Measurements from ENCODE around the gene C17orf50. TPM values are rescaled to one million over a fixed set of nuclear protein-coding genes. Genes with fewer than 3 reads are reported as not detected.

C17orf50 gene
- total RNA-seq, 4 donors from 2014 or later: not detected

DNA sequence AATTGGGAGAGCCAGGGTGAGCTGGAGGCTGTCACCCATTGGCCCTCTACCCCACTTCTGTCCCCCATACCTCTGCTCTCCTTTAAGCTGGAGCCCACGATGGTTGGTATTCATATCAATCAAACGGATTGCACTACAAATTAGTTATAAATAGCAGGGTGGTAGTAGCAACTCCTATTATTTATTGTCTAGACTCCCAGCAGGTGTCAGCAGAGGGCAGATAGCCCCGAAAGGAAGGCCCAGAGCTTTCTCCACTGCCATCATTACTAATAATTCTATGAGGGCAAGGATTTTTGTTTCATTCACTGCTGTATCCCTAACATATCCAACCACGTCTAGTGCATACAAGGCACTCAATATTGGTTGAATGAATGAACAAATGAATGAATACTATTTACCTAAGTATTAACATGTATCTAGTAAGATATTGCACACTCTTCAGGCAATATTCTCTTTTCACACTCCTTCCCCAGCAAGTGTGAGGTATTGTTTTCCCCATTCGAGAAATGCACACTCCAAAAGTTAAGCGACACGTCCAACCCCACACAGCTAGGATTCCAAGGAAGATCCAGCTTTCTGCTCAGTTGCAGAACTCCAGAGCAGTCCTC lies 6.3 kb downstream of the C17orf50 start:
- intact Hi-C loops (cut with DNase I; ENCODE audit: low total_unique reads) (no loop called here), in situ Hi-C loops (cut with MboI; ENCODE audit: low sequenced_read_pairs in 4 of 4) (loop anchor here in 2 of 4 donors (5.0 kb wide), 2 partner anchors 35 to 40 kb away; partner anchors contain the start of gene TAF15 (in 1 of the 2))
- Histone ChIP-seq H3K27me3 (no peaks in the 10 kb centered on the region), H3K9me3 (no peaks in the 10 kb centered on the region), H3K4me3 (no peak overlapping the region), H3K4me1 (peaks cover 5 to 11% of the 10 kb centered on the region in 2 donors), H3K36me3 (no peaks in the 10 kb centered on the region), H3K27ac (no peak overlapping the region)
- ATAC-seq: no peak
- no peak for DNase-seq
- no peak for TF ChIP-seq POLR2A (IDR thresholded peaks at IDR 0.05)
- TF ChIP-seq, protein P1, sequence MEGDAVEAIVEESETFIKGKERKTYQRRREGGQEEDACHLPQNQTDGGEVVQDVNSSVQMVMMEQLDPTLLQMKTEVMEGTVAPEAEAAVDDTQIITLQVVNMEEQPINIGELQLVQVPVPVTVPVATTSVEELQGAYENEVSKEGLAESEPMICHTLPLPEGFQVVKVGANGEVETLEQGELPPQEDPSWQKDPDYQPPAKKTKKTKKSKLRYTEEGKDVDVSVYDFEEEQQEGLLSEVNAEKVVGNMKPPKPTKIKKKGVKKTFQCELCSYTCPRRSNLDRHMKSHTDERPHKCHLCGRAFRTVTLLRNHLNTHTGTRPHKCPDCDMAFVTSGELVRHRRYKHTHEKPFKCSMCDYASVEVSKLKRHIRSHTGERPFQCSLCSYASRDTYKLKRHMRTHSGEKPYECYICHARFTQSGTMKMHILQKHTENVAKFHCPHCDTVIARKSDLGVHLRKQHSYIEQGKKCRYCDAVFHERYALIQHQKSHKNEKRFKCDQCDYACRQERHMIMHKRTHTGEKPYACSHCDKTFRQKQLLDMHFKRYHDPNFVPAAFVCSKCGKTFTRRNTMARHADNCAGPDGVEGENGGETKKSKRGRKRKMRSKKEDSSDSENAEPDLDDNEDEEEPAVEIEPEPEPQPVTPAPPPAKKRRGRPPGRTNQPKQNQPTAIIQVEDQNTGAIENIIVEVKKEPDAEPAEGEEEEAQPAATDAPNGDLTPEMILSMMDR (IDR thresholded peaks at IDR 0.05 in 4 of 5, conservative IDR thresholded peaks at IDR 0.05 in 1 of 5): peak in 3 of 5 experiments; percentile 23 to 43 (median 32)

DNA sequence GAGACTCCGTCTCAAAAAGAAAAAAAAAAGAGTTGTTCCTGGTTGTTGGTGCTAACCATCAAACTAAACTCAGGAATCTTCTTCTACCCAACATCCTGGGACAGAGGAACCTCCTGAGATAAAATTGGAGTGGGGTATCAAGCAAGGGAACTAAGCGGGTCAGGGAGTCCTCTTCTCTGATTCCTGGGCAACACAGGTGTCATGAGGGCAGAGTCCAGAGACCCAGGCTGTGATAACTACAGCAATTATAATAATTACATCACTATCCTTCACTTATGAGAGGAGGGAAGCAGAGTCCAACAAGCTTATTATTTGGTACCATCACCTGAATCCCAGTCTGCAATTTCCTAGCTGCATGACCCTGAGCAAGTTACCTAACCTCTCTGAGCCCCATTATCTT lies 8.1 kb downstream of the C17orf50 start:
- Histone ChIP-seq H3K4me3 (no peak overlapping the region), H3K36me3 (no peaks in the 10 kb centered on the region), H3K4me1 (peaks cover 5 to 10% of the 10 kb centered on the region in 2 donors), H3K27ac (no peak overlapping the region), H3K9me3 (no peaks in the 10 kb centered on the region), H3K27me3 (no peaks in the 10 kb centered on the region)
- ATAC-seq (no peak), DNase-seq (no peak)
- intact Hi-C loops (cut with DNase I; ENCODE audit: low total_unique reads): no loop called here
- in situ Hi-C loops (cut with MboI; ENCODE audit: low sequenced_read_pairs in 4 of 4): loop anchor here in 2 of 4 donors (5.0 kb wide), 2 partner anchors 34 to 39 kb away; partner anchors contain the start of gene TAF15 (in 1 of the 2)
- TF ChIP-seq POLR2A (IDR thresholded peaks at IDR 0.05): no peak

DNA sequence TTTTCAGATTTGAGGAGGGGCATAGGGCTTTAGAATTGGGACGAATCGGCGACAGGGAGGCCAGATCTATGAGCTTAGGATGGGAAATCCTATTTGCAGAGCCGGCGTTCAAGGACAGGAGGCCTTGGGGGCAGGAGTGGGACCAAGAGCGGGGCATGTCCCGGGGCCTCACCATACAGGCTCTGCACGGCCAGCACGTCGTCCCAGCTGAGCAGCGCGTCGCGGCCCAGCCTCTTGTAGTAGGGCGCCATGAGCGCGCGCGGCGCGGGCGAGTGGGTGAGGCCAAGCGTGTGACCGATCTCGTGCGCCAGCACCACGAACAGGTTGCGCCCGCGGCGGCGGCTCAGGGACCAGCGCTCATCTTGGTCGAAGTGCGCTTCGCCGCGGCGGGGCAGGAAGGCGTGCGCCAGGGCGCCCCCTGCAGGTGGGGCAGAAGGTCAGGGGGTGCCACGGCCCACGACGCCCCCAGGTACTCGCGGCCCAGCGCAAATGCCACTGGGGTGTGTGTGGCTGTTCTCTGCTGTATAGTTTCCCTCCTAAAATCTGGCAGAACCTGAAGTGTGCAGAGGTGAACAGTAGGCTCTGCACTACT lies 9.3 kb downstream of the C17orf50 start:
- Histone ChIP-seq H3K4me3 (no peak overlapping the region), H3K36me3 (no peaks in the 10 kb centered on the region), H3K27ac (no peak overlapping the region), H3K4me1 (no peaks in the 10 kb centered on the region), H3K9me3 (no peaks in the 10 kb centered on the region), H3K27me3 (no peaks in the 10 kb centered on the region)
- DNase-seq (no peak), ATAC-seq (no peak)
- TF ChIP-seq, protein P1 (IDR thresholded peaks at IDR 0.05 in 4 of 5, conservative IDR thresholded peaks at IDR 0.05 in 1 of 5): no peak
- TF ChIP-seq POLR2A (IDR thresholded peaks at IDR 0.05): no peak
- intact Hi-C loops (cut with DNase I; ENCODE audit: low total_unique reads) (no loop called here), in situ Hi-C loops (cut with MboI; ENCODE audit: low sequenced_read_pairs in 4 of 4) (loop anchor here in 2 of 4 donors (5.0 kb wide), 2 partner anchors 32 to 37 kb away; partner anchors contain the start of gene TAF15 (in 1 of the 2))

DNA sequence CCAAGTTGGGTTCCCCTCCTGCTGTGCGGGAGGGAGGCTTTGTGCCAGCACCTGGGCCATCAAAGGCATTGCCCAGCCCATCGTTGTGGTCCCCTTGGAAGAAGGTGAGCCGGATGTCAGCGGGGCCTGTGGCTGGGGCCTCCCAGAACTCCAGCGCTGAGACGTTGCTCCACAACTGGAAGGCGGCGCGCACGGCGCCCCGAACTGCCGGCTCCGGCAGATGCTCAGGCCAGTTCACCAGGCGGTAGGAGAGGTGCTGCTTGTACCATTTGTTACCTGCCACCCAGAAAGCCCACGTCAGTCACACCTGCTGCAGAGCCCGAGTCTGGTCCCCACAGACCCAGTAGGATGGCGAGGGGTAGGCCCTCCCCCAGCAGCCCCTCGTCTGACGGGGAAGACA lies 12.4 kb downstream of the C17orf50 start:
- Histone ChIP-seq H3K27me3 (no peaks in the 10 kb centered on the region), H3K36me3 (no peaks in the 10 kb centered on the region), H3K9me3 (no peaks in the 10 kb centered on the region), H3K4me3 (no peak overlapping the region), H3K4me1 (no peaks in the 10 kb centered on the region), H3K27ac (no peak overlapping the region)
- ATAC-seq: no peak
- no peak for DNase-seq
- TF ChIP-seq, protein P1 (IDR thresholded peaks at IDR 0.05 in 4 of 5, conservative IDR thresholded peaks at IDR 0.05 in 1 of 5): no peak
- TF ChIP-seq POLR2A (IDR thresholded peaks at IDR 0.05): no peak
- intact Hi-C loops (cut with DNase I; ENCODE audit: low total_unique reads): no loop called here
- in situ Hi-C loops (cut with MboI; ENCODE audit: low sequenced_read_pairs in 4 of 4): no loop called here

DNA sequence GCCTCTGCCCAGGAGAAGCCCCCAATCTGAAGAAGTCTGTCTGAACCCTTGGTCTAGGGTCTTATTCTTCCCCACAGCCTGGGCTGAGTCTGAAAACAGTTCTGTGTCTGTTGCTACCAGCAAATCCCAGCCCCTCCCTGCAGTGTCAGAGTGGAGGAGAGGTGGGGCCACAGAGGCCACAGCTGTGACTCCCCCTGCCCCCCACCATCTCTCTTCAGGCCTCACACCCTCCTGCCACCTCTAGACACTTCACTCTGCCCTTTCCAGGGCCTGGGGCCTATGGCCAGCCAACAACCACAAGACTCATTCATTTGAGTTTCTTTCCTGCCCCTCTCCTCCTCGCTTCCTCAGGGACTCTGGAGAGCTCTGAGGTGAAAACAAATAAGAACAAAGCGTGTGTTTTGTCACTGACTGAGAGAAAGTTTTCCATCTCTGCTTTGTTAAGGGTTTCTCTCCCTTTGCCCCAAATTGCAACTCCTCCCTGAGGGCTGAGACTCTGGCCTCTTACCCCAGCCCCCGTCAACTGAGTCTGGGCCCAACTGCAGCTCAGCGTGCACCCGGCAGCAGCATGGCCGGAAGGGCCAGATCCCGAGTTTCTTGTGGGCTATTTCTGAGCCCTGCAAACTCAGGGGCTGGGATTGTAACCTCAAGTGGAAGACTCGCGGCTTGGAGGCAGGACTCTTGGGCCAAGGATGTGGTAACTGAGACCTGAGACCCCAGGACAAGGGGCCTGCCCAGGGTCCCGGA lies 13.2 kb downstream of the C17orf50 start:
- TF ChIP-seq POLR2A (IDR thresholded peaks at IDR 0.05): no peak
- TF ChIP-seq, protein P1 (IDR thresholded peaks at IDR 0.05 in 4 of 5, conservative IDR thresholded peaks at IDR 0.05 in 1 of 5): no peak
- Histone ChIP-seq H3K4me1 (no peaks in the 10 kb centered on the region), H3K9me3 (no peaks in the 10 kb centered on the region), H3K4me3 (no peak overlapping the region), H3K27me3 (no peaks in the 10 kb centered on the region), H3K36me3 (no peaks in the 10 kb centered on the region), H3K27ac (no peak overlapping the region)
- in situ Hi-C loops (cut with MboI; ENCODE audit: low sequenced_read_pairs in 4 of 4) (no loop called here), intact Hi-C loops (cut with DNase I; ENCODE audit: low total_unique reads) (no loop called here)
- ATAC-seq: no peak
- DNase-seq: no peak
